ENCODE data around the gene AMMECR1.

- TF ChIP-seq POLR2A (IDR thresholded peaks at IDR 0.05) (no peak), CTCF (IDR thresholded peaks at IDR 0.05) (no peak)
Observed at GRCh38 chrX:110265661-110266060, 52.2 kb downstream of the AMMECR1 start.

All from prostate gland (tissue), 2 donors.